Measurements from ENCODE around the gene DCLRE1C. TPM values are rescaled to one million over a fixed set of nuclear protein-coding genes. Genes with fewer than 3 reads are reported as not detected.

DCLRE1C gene
- total and polyA plus RNA-seq, 9 of the 15 experiments (the other 6 are each of a cell fraction or from before 2014, with no cell fraction given): 8.8 to 22.2 (median 13.9) TPM

- TF ChIP-seq ZBTB40 (IDR thresholded peaks at IDR 0.05): peak; percentile 87
- no peak for TF ChIP-seq ZBTB40 (CRISPR knock-in tag; IDR thresholded peaks at IDR 0.05)
- 0 out of 2 replicates have a peak, but pooled peaks have one; percentile 31 for TF ChIP-seq TRIM28 (IDR thresholded peaks at IDR 0.05)
- no peak for TF ChIP-seq KLF10 (CRISPR knock-in tag; IDR thresholded peaks at IDR 0.05)
- TF ChIP-seq FOXM1 (IDR thresholded peaks at IDR 0.05; ENCODE audit: low read depth): peak; percentile 91
- TF ChIP-seq FOXM1 (CRISPR knock-in tag; IDR thresholded peaks at IDR 0.05; ENCODE audit: low read depth): peak; percentile 77; the same call in 1 of the 2 replicates
- TF ChIP-seq ARID4B (CRISPR knock-in tag; IDR thresholded peaks at IDR 0.05): peak; percentile 44; the same call in 1 of the 2 replicates
- TF ChIP-seq USF2 (CRISPR knock-in tag; IDR thresholded peaks at IDR 0.05): no peak
- no peak for TF ChIP-seq SIRT6 (IDR thresholded peaks at IDR 0.05; ENCODE audit: low read depth, low read length)
- no peak for TF ChIP-seq TCFL5 (CRISPR knock-in tag; conservative IDR thresholded peaks at IDR 0.05)
- no peak for TF ChIP-seq ZNF780A (CRISPR knock-in tag; IDR thresholded peaks at IDR 0.05)
Observed at GRCh38 chr10:14954001-14954770, at the start of gene DCLRE1C (continued).
